NCI-H2196 (cell line): ENCODE measurements around the gene SIDT1.
A peak's percentile ranks its signal among the peaks of the same experiment; 100 is the strongest.

Source experiments
- DNase-seq: peaks from one replicate; lab custom pipeline; 2025; ENCODE audit not compliant: unreplicated experiment; lab: John Stamatoyannopoulos, UW

SIDT1 gene

DNA sequence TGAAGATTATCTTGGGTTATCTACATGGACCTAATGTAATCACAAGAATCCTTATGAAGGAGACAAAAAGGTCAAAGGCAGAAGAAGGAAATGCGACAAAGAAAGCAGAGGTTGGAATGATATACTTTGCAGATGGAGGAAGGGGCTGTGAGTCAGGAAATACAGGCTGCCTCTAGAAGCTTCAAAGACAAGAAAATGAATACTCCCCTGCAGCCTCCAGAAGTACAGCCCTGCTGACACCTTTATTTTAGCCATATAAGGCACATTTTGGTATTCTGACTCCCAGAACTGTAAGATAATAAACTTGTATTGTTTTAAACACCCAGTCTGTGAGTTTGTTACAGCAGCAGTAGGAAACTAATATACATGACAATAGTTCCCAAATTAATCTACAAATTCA, 58.6 kb downstream of the SIDT1 start:
- DNase-seq = no peak

- DNase-seq = peak; percentile 39
These were observed 61.7 kb downstream of the SIDT1 start for GRCh38 chr3:113594066-113594465.

- DNase-seq = no peak
These were observed 65.4 kb downstream of the SIDT1 start for GRCh38 chr3:113597596-113598354.

DNA sequence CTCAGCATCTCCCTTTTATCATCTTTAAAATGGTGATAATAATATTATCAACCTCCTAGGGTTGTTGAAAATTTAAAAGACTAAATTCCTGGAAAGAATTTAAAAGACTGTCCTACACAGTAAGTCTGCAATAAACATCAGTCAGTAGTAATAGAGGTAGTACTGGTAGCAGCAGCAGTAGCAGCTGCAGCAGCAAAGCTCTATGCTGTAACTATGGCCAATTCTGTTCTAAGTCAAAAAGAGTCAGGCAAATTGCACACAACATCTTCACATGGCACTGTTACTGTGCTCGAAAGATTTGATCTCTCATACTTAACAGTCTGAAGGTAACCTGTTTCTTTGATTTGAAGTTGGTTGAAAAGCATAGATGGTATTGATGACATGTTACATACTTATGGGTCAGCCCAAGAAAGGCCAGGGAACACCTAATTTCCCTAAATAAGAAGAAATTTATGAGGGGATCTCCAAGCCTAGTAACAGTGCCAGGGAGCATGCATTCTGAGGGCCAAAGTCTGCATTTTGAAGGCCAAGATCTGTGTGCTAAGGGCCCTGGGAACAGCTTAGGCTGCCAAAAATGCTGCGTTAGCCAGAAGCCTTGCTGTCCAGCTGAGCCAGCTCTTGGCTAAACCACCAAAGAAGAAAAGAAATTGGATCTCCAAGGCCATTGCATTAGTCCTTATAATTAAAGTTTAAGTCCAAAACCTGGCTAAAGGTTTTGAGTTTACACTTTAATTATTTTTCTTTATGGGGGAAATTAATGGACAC, 68.2 kb downstream of the SIDT1 start:
- no peak for DNase-seq

DNA sequence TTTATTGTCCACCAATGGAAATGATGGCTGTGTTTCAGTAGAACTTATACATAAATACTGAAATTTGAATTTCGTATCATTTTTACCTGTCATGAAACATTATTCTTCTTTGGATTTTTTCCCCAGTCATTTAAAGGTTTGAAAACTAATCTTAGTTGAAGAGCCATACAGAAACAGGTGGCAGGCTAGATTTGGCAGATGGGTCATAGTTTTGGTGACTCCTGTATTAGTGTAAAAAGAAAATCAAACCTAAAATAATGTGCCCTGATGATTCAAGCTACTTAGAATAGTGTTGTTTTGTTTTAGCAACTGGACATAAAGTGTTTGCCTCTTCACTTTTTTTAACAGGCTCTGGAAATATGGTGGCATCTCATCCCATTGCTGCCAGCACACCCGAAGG, 68.9 kb downstream of the SIDT1 start:
- no peak for DNase-seq

DNA sequence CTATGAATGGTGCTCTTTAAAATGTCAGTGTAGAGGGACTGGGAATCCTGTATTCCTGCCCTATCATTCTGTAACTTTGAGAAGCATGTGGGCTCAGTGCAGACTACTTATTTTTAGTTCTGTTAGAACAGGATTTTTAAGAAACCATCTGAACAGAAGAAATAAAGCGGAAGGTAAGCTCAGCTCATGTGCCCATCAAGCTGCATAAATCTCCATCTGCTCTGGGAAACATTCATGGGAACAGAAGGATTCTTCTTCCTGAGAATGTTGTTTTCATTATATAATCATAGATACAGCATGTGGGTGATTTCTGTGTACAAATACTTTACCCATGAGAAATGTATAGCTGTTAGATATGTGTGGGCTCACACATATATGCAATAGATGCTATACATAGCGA, 69.9 kb downstream of the SIDT1 start:
- DNase-seq = no peak

- no peak for DNase-seq
These were observed 70.5 kb downstream of the SIDT1 start for GRCh38 chr3:113602836-113603235.

DNA sequence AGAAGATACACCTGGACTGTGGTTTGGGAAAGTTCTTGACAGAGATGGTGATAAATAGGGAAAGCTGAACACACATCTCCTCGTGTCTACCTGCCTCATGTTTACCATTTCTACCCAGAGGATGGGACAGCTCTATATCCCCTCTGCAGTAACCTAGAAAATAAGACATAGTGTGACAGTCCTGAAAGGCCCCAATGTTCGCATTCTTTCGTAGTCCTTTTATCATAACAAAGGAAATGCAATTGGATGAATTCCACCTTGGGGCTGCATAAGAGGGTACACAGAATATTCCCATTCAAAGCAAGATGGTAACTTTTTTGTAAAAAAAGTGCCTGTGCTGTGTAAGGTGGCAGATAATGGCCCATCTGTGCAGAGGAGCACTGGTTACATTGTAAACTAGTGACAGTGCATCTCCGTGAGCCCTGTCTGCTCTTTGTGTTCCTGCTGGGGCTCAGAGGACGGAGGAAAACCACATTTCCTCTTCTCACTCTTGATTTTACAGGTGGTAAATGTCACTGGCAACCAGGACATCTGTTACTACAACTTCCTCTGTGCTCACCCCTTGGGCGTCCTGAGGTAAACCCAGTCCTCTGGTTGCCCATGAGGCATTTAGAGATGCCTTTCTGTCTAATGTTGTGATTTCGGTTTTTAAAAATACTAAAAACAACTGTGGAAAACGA, 74.3 kb downstream of the SIDT1 start:
- DNase-seq = no peak

DNA sequence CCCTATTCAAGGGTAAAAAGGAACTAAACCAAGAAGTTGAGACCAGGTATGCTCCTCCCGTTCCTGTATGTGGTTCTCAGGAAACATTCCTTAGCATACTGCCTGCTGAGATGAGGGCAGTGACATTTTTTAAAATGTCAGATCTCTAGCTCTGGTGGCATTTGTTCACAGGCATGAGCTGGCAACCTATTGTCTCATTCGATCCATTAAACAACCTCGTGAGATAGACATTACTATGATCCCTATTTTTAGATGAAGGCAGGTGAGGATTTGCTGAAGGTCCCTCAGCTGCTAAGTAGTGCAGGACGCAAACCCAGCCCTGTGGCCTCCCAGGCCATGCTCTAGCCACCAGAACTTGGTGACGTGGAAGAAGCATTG, 74.9 kb downstream of the SIDT1 start:
- DNase-seq = no peak

DNA sequence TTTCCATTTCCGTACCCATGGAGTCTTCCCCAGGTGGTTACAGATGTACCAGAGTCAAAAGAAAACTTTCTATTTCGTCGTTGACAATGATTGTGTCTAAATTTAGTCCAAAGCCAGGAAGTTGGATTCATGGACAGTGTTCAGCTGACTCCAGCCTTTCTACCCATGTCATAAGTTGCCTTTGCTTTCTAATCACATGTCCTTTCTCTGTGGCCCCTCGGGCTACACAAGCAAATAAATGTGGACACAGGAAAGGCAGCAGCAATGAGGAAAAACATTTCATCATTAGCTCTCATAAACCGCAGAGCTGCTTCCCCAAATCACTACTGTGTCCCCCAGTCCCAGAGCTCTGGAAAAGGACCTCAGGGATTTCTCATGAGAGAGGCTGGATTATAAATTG, 82.0 kb downstream of the SIDT1 start:
- no peak for DNase-seq

GRCh38 chr3:113615976-113616375, 83.6 kb downstream of the SIDT1 start:
- DNase-seq = no peak

DNA sequence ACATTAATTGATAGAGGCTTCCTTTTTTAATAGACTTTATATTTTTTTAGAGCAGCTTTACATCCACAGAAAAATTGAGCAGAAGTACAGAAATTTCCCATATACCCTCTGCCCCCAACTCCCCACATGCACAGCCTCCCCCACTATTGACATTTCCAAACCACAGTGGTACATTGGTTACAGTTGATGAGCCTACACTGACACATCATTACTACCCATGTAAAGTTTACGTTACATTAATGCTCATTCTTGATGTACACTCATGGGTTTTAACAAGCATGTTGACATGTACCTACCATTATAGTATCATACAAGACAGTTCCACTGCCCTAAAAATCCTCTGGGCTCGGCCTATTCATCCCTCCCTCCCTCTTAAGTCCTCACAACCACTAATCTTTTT, 85.4 kb downstream of the SIDT1 start:
- DNase-seq = no peak

DNA sequence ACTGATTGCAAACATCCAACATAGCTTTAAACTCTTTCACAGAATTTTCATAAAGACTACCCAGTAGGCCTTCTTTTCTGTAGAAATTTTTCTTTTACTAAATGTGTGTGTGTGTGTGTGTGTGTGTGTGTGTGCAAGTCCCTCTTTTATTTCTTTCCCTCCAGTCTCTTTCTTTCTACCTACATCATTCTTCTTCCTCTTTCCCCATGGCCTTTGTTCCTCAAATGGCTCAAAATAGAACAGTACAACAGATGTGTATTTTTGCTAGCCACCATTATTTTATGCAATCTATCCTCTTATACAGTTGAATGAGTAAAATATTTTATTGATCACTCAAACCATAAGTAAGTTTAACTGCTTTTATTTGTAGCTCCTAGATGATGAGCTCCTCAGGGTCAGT, 87.7 kb downstream of the SIDT1 start:
- no peak for DNase-seq

DNA sequence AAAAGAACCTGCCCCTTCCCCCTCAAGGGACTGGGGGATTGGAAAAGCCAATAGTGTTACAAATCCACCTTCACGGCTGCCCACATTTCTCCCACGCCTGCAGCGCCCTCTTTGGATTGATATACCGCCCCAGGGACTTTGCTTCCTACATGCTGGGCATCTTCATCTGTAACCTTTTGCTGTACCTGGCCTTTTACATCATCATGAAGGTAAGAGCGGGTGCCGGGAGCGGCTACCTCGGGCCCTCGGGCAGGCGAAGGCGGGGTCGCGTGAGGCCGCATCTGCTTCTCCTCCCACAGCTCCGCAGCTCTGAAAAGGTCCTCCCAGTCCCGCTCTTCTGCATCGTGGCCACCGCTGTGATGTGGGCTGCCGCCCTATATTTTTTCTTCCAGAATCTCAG, 91.0 kb downstream of the SIDT1 start:
- DNase-seq = no peak

GRCh38 chr3:113623811-113624210, 91.5 kb downstream of the SIDT1 start:
- DNase-seq = no peak

DNA sequence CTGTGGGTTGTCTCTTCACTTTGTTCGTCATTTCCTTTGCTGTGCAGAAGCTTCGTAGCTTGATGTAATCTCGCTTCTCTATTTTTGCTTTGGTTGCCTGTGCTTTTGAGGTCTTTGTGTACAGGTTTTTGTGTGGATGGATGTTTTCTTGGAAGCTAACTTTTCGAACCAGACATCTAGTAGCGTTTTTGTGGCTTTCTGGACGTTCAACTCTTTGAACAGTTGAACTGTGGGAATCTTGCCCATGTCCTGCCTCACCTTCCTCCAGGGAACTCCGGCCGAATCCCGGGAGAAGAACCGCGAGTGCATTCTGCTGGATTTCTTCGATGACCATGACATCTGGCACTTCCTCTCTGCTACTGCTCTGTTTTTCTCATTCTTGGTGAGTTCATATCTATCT, 93.5 kb downstream of the SIDT1 start:
- DNase-seq = no peak

DNA sequence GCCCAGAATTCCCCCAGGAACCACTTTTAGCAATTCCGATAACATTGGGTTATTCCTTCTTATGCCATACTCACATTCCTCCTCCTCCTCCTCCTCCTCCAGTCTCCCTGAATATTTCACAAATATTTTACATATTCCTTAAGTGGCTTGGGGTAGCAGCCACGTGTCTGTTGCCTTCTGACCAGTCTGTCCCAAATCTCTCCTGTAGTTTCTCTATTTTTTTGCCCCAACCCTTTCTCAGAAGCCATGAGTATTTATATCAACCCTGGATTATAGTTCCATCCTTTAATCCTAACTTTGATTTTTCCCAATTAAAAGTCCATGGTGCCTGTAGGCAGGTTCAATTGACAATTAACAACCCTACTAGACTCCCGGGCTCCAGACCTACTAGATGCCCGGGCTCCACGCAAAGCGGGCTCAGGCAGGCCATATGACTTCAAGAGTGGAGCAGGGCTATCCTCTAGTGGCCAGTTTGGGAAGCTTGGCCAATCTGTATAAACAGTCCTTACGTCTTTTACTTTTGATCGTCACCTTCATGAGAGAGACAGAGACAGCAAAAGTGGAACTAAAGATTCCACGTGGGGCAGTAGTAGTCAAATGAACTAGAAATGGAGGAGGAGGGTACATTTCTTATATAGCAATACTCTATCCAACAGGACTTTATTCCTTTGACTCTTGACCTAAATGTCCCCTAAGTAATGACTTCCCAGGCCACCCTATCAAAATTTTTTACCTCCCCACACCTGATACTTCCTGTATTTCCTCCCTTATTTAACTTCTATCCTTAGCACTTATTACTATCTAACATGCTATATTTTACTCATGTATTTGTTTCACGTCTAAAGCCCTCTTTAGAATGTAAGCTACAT, 94.4 kb downstream of the SIDT1 start:
- DNase-seq = peak; percentile 71

DNA sequence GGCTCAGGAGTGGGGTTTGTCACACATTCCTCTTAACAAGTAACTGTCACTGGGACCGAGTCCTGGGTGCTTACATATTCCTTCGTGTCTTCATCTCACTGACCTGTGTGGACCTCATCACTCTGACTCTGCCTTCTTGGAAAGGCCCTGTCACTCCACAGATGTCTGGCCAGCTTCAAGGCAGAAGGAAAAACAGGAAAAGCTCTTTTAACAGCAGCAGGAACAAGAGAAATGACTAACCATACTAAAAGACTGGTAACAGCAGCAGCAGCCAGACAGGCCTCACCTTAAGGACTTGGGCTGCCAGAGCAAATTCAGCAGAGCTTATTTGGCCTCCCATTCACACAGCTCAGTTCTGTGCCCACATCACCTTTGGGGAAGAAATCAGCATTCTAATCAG, 96.0 kb downstream of the SIDT1 start:
- DNase-seq = no peak

DNA sequence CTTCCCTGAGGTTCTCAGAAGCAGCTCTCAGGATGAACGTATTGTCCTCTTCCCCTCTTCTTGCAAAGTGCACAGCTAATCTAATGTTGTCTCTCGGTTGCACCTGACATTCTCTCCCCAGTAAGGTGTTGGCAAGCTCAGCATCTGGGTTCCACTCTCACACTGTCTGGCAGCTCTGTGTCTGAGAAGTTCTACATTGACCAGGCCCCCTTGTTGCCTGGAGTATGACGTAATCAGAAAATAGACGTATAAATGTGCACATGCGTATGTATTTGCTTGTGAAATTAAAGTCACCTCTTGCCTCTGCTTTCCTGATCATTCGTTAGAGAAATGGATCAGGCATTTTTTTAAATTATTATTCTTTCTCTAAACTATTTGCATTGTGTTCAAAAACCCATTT, 96.4 kb downstream of the SIDT1 start:
- DNase-seq = no peak

DNA sequence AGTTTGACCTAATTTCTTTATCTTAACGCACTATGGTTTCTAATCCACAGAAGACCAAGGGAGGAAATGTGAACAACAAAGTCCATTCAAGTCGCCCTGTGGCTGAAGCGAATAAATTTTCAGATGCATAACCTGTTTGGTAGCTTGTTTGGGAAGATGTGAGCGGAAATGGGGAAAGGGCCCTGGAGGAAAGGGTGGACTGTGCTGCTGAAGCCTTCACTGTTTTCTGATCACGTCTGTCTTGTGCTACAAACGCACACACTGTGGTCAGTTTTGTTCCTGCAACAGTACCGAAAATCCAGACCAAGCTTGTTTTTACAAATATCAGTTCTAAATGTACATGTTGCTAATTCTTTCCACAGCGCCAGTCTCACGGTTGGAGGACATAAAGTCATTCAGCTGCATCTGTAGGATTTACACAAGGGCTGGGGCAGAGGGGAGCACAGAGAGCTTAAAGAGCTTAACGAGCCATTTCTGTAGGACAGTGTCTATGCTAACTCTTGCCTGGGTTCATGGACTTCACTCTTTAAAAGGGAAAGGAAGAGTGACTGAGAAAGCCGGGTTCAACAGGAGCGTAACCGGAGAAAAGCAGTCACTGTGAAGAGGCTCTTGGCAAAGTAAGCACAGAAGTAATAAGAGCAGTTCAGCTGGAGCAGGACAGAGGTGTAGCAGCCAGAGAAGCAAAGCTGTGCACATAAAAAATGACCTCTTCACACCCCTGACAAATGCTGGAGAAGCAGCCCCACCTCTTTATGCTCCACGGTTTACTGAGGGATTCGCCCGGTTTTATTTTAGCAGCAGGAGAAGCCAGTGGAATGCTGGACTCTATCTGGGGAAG, 97.4 kb downstream of the SIDT1 start:
- peak; percentile 75 for DNase-seq
